MG63 (cell line): ENCODE results near the gene MARS1. TPM values are rescaled to one million over a fixed set of nuclear protein-coding genes. Genes with fewer than 3 reads are reported as not detected.
"Not testable (repeated sequence)": the region's sequence is repeated elsewhere in the genome, so short reads cannot be mapped to it uniquely, and the experiment has no call there.

Experiments used
- DNase-seq: peaks from one replicate; pipeline ENCODE4 v3.0.0-alpha.2; 2020
- H3K27me3 ChIP-seq: fragments of 250-450 bp; sonication (Bioruptor Pico); 2 replicates; pipeline ENCODE4 v1.5.1; 2020; ENCODE audit warnings: mild to moderate bottlenecking, moderate library complexity
- H3K36me3 ChIP-seq: fragments of 250-450 bp; sonication (Bioruptor Pico); 2 replicates; pipeline ENCODE4 v1.5.1; 2020; ENCODE audit warnings: mild to moderate bottlenecking, moderate library complexity
- H3K4me3 ChIP-seq: fragments of 250-450 bp; sonication (Bioruptor Pico); 2 replicates; pipeline ENCODE4 v1.5.1; 2020; ENCODE audit warnings: mild to moderate bottlenecking, moderate library complexity
- H3K9me3 ChIP-seq: fragments of 250-450 bp; sonication (Bioruptor Pico); 2 replicates; pipeline ENCODE4 v1.5.1; 2020; ENCODE audit warnings: mild to moderate bottlenecking, moderate library complexity
- total RNA-seq: library from RNA; depleted of rRNA; stranded (reverse); fragments of >200 nt; shearing (Covaris generic); gene quantifications from 2 replicates; pipeline ENCODE4 v1.2.3, GENCODE V29; 2014; ENCODE audit warnings: low replicate concordance

Gene MARS1
- total RNA-seq, 1 experiment from 2014 or later, result 285 TPM

DNA sequence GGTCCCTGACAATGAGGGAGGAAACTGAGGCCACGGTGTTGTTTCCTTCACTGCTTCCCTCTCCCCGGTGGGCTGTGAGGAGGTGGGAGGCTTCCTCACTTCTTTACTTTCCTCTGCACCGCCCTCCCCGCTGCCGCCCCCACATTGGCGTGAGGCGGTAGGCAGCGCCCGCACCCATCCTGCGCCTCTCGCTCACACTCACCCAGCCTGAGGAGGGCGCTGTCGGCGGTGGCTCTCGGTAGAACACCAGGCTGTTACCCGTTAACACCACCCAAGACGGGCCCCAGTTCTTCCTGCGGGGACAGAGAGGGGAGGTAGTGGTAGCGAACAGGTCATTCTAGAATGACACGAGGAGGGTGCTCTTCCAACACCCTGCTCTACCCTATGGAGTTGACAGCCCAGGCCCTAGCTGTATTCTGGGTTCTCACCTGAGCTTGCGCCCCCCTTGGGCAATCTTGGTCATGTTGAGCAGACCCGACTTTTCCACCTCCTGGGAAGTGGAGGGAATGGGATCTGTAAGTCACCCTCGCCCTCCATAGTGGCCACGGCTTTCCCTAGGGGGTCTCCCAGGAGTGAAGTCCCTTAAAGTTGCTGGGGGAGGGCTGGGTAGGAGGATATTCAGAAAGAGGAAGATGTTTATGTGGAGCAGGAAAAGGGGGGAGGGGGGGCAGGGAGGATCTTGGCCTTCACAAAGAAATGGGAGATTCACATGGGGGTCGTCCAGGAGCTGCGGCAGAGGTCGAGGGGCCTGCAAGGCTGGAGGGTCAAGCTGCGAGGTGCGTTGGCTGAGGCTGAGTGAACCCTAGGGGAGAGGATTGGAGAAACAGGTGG, 11.5 kb upstream of the MARS1 start:
- Histone ChIP-seq H3K9me3 (no peaks in the 10 kb centered on the region), H3K36me3 (no peaks in the 10 kb centered on the region), H3K4me3 (no peak overlapping the region), H3K27me3 (peaks cover 26% of the 10 kb centered on the region)
- no peak for DNase-seq

GRCh38 chr12:57476993-57477709, 10.7 kb upstream of the MARS1 start:
- H3K9me3 ChIP-seq, result no peaks in the 10 kb centered on the region
- peaks cover 29% of the 10 kb centered on the region for H3K27me3 ChIP-seq
- no peak for DNase-seq
- no peaks in the 10 kb centered on the region for H3K36me3 ChIP-seq
- H3K4me3 ChIP-seq, result no peak overlapping the region

DNA sequence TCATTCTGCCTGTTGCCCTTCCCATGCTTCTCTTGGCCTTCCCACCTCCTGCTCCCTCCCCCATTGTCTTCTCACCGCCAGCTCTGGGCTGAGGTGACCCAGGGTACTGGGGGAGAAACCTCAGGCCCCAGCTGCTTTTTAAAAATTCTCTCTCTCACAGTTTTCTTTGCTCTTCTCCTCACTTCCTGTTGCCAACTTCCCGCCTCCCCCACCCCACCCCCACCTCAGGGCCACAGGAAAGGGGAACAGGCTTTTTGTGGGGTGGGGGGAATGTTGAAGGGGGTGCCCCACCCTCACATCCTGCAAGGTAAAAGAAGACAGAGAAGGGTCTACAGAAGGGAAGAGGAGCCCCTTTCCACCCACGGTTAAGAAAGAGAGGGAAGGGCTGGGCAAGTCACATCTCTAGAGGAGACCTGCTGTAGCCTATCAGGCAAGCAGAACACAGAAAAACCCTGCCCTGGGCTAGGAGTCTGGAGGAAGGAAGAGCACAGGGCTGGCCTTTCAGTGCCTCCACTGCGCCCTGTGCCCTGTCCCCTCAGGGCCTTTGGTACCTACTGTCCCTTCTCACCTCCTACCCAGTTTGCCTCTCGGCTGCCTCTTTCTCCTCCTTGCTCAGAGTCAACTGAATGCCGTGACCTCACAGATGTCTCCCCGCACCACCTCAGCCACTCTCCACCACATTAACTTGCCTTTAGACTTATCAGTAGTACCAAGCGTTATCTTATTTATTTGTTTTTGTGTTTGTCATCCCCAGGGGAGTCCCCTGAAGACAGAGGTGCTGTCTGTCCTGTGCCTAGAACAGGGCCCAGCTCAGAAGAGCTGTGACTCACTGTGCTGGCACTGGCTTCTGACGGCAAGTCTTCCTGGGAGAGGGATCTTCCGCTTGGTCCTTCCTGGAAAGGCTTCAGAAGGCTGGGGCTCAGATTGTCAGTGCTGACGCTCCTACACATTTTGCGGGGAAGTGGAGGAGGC, 9.9 kb upstream of the MARS1 start:
- Histone ChIP-seq H3K9me3 (no peaks in the 10 kb centered on the region), H3K36me3 (no peaks in the 10 kb centered on the region), H3K4me3 (no peak overlapping the region), H3K27me3 (peaks cover 21% of the 10 kb centered on the region)
- peak; percentile 43 for DNase-seq

- no peak overlapping the region for H3K4me3 ChIP-seq
- no peak for DNase-seq
- H3K27me3 ChIP-seq, result peaks cover 14% of the 10 kb centered on the region
- H3K36me3 ChIP-seq, result no peaks in the 10 kb centered on the region
- no peaks in the 10 kb centered on the region for H3K9me3 ChIP-seq
Observed at GRCh38 chr12:57479043-57479375, 8.9 kb upstream of the MARS1 start.

DNA sequence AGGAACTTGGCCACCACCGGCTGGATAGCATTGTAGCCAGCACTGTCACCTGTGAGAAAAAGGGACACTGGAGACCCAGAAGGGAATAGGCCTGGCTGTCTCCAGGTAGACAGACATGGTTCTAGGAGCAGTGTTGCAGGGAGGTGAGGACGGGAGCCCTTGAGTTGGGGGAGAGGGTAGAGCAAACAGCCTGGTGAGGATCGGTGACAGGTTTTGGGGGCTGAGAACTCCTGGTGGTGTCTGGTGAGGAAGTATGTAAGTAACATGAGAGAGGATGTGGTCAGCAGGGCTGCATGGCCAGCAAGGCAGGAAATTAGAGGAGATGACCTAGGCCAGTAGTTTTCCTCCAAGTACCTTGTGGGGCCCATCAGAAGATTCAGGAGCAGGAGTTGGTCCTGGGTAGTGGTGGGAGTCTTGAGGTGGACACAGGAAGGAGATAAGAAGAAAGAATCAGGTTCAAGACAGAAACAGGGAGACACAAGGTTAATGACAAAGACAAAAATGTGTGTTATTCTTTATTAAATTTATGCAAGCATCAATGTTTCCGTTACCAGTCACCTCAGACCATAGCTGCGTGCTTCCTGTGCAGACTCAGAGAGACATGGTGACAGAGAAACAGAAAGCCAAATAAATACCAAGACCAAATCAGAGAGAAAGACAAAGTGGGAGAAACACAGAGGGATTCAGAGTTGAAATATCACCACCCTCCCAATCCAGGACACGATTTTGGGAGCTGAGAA, 8.3 kb upstream of the MARS1 start, which contains the start of gene ARHGAP9:
TSS of gene ARHGAP9 (minus strand) at position 491 of the 740 bp plus-strand sequence. CDS start at position 31, 460 bp downstream.
- no peaks in the 10 kb centered on the region for H3K9me3 ChIP-seq
- no peak within 1 kb of the TSS for H3K4me3 ChIP-seq
- H3K27me3 ChIP-seq, result peaks cover 14% of the 10 kb centered on the region
- no peaks in the 10 kb centered on the region for H3K36me3 ChIP-seq
- DNase-seq, result no peak

DNA sequence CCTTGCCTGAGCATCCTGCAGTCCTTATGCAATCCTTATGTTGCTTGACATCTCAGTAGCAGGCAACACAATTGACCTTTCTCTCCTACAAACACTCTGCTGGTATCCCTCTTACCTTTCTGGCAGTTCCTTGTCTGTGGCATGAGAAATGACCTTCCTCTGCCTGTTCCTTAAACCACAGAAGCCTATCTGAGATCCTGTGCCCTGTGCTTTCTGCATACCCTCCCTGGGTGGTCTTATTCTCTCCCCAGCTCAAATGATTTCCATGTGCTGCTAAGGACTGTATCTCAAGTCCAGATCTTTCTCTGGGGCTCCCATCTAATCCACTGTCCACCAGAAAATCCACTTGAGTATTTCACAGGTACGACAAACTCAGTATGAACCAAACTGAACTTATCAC, 6.2 kb upstream of the MARS1 start:
- Histone ChIP-seq H3K9me3 (no peaks in the 10 kb centered on the region), H3K27me3 (peaks cover 3% of the 10 kb centered on the region; the same call in 1 of the 2 replicates), H3K36me3 (no peaks in the 10 kb centered on the region), H3K4me3 (no peak overlapping the region)
- no peak for DNase-seq

DNA sequence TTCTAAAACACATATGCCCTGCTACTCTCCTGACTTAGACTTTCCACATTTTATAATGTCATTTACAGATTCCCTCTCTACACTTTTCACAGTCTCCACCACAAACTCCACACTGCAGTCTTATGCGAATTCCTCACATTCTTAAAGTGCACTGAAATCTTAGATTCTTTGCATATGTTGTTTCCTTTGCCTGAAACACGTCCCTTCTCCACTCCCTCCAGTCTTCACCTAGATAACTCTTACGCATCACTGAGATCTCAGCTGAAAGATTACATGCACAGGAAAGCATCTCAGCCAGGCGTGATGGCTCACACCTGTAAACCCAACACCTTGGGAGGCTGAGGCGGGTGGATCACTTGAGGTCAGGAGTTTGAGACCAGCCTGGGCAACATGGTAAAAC, 4.4 kb upstream of the MARS1 start:
- no peak for DNase-seq
- Histone ChIP-seq H3K4me3 (no peak overlapping the region), H3K9me3 (no peaks in the 10 kb centered on the region), H3K27me3 (peaks cover 3% of the 10 kb centered on the region; the same call in 1 of the 2 replicates), H3K36me3 (peaks cover 4% of the 10 kb centered on the region)

DNA sequence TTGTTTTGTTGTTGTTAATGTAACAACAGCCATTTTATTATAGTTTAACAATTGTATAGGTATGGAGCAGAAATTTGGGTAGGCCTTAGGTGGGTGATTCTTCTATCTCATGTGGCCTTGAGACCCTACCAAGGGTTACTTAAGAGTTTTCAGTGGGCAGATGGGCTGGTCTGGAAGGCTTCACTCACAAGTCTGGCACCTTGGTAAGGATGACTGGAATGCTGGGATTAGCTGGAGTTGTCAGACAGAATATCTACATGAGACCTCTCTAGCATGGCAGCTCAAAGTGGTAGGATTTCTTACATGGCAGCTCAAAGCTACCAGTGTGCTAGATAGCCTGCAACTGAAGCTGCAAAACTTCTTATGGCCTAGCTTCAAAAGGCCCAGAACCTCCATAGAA, 2.2 kb upstream of the MARS1 start:
- H3K36me3 ChIP-seq, result peaks cover 25% of the 10 kb centered on the region
- no peak for DNase-seq
- no peak overlapping the region for H3K4me3 ChIP-seq
- peaks cover 3% of the 10 kb centered on the region; the same call in 1 of the 2 replicates for H3K27me3 ChIP-seq
- no peaks in the 10 kb centered on the region for H3K9me3 ChIP-seq

DNA sequence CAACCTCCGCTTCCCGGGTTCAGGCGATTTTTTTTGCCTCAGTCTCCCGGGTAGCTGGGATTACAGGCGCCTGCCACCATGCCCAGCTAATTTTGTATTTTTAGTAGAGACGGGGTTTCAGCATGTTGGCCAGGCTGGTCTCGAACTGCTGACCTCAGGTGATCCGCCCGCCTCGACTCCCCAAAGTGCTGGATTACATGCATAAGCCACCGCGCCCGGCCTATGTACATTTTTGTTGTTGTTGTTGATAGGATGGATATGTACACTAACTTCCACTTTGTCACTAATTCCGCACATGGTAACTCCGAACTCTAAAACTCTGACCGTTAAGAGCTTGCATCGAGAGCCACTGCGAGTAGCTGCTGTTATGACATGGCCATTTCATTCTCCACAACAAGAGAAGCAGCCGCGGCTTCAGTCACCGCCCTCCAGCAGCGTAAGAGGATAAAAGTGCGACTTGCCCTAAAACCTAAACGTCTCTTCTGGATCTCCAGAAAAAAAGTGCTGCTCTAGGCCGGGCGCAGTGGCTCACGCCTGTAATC, 742 bp upstream of the MARS1 start:
- no peak for DNase-seq
- H3K36me3 ChIP-seq, result peaks cover 37% of the 10 kb centered on the region
- no peaks in the 10 kb centered on the region for H3K27me3 ChIP-seq
- no peaks in the 10 kb centered on the region for H3K9me3 ChIP-seq
- H3K4me3 ChIP-seq, result peak overlapping the region; percentile 77

GRCh38 chr12:57488402-57489156, 711 bp downstream of the MARS1 start:
- no peak for DNase-seq
- H3K4me3 ChIP-seq, result peak overlapping the region; percentile 77
- peaks cover 44% of the 10 kb centered on the region for H3K36me3 ChIP-seq
- H3K27me3 ChIP-seq, result no peaks in the 10 kb centered on the region
- no peaks in the 10 kb centered on the region for H3K9me3 ChIP-seq

GRCh38 chr12:57489157-57489641, 1.3 kb downstream of the MARS1 start:
- Histone ChIP-seq H3K27me3 (no peaks in the 10 kb centered on the region), H3K36me3 (peaks cover 47% of the 10 kb centered on the region), H3K4me3 (peak overlapping the region; percentile 77), H3K9me3 (no peaks in the 10 kb centered on the region)
- DNase-seq, result no peak

DNA sequence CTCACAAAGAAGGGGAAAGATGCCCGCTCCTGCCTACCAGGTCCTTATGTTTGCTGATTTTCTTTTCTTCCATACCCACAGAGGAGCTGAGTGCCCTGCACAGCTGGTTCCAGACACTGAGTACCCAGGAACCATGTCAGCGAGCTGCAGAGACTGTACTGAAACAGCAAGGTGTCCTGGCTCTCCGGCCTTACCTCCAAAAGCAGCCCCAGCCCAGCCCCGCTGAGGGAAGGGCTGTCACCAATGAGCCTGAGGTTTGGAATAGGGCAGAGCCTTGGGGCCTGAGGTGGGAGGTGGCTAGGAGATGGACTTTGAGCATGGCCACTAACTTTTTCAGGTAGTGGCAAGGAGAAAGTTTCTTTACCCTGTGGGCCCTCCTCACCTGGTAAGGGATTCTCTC, 2.3 kb downstream of the MARS1 start:
- no peak for DNase-seq
- H3K36me3 ChIP-seq, result peaks cover 51% of the 10 kb centered on the region
- H3K9me3 ChIP-seq, result no peaks in the 10 kb centered on the region

GRCh38 chr12:57491393-57492280, 3.8 kb downstream of the MARS1 start:
- Histone ChIP-seq H3K4me3 (no peak overlapping the region), H3K9me3 (no peaks in the 10 kb centered on the region), H3K36me3 (peaks cover 61% of the 10 kb centered on the region), H3K27me3 (no peaks in the 10 kb centered on the region)
- no peak for DNase-seq

More for the DNA sequence above, 2.3 kb downstream of the MARS1 start:
- Histone ChIP-seq H3K4me3 (no peak overlapping the region), H3K27me3 (no peaks in the 10 kb centered on the region)

DNA sequence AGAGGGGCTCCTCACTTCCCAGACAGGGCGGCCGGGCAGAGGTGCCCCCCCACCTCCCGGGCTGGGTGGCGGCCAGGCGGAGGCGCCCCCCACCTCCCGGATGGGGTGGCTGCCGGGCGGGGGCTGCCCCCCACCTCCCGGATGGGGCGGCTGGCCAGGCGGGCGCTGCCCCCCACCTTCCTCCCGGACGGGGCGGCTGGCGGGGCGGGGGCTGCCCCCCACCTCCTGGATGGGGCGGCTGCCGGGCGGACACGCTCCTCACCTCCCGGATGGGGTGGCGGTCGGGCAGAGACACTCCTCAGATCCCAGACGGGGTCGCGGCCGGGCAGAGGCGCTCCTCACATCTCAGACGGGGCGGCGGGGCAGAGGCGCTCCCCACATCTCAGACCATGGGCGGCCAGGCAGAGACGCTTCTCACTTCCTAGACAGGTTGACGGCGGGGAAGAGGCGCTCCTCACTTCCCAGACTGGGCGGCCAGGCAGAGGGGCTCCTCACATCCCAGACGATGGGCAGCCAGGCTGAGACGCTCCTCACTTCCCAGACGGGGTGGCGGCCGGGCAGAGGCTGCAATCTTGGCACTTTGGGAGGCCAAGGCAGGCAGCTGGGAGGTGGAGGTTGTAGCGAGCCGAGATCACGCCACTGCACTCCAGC, 7.3 kb downstream of the MARS1 start:
- H3K9me3 ChIP-seq, DNase-seq, H3K4me3 ChIP-seq, H3K27me3 ChIP-seq: not testable (repeated sequence)
- H3K36me3 ChIP-seq, result peaks cover 71% of the 10 kb centered on the region
